ENCODE results near the gene ANTXR1. TPM values are rescaled to one million over a fixed set of nuclear protein-coding genes. Genes with fewer than 3 reads are reported as not detected.

Gene ANTXR1
- total RNA-seq, 4 donors from 2014 or later, result 63.0 to 134 (median 113) TPM

GRCh38 chr2:69050802-69051201, 37.8 kb downstream of the ANTXR1 start:
- Histone ChIP-seq H3K4me1 (peaks cover 0 to 7% of the 10 kb centered on the region in 2 donors), H3K9me3 (no peaks in the 10 kb centered on the region), H3K27ac (no peak overlapping the region), H3K36me3 (no peaks in the 10 kb centered on the region), H3K4me3 (no peak overlapping the region), H3K27me3 (no peaks in the 10 kb centered on the region)
- TF ChIP-seq, protein P1, sequence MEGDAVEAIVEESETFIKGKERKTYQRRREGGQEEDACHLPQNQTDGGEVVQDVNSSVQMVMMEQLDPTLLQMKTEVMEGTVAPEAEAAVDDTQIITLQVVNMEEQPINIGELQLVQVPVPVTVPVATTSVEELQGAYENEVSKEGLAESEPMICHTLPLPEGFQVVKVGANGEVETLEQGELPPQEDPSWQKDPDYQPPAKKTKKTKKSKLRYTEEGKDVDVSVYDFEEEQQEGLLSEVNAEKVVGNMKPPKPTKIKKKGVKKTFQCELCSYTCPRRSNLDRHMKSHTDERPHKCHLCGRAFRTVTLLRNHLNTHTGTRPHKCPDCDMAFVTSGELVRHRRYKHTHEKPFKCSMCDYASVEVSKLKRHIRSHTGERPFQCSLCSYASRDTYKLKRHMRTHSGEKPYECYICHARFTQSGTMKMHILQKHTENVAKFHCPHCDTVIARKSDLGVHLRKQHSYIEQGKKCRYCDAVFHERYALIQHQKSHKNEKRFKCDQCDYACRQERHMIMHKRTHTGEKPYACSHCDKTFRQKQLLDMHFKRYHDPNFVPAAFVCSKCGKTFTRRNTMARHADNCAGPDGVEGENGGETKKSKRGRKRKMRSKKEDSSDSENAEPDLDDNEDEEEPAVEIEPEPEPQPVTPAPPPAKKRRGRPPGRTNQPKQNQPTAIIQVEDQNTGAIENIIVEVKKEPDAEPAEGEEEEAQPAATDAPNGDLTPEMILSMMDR (IDR thresholded peaks at IDR 0.05), result no peak
- TF ChIP-seq POLR2A (IDR thresholded peaks at IDR 0.05), result no peak
- intact Hi-C loops (cut with DNase I; ENCODE audit: low total_unique reads), result no loop called here
- no peak for DNase-seq

- H3K4me1 ChIP-seq, result peaks cover 0 to 7% of the 10 kb centered on the region in 2 donors
- no peak for TF ChIP-seq POLR2A (IDR thresholded peaks at IDR 0.05)
- TF ChIP-seq, protein P1 (IDR thresholded peaks at IDR 0.05), result no peak
These were observed 40.5 kb downstream of the ANTXR1 start for GRCh38 chr2:69053416-69053965.

GRCh38 chr2:69054431-69054830, 41.5 kb downstream of the ANTXR1 start:
- intact Hi-C loops (cut with DNase I; ENCODE audit: low total_unique reads), result no loop called here
- Histone ChIP-seq H3K27ac (no peak overlapping the region), H3K4me1 (peaks cover 0 to 7% of the 10 kb centered on the region in 2 donors)

More at GRCh38 chr2:69053416-69053965, 40.5 kb downstream of the ANTXR1 start:
- no peaks in the 10 kb centered on the region for H3K36me3 ChIP-seq
- DNase-seq, result no peak
- H3K4me3 ChIP-seq, result no peak overlapping the region
- intact Hi-C loops (cut with DNase I; ENCODE audit: low total_unique reads), result no loop called here
- no peaks in the 10 kb centered on the region for H3K27me3 ChIP-seq
- no peaks in the 10 kb centered on the region for H3K9me3 ChIP-seq
- peak overlapping the region in 1 of 2 donors; percentile 16 for H3K27ac ChIP-seq

GRCh38 chr2:69055688-69056470, 42.9 kb downstream of the ANTXR1 start:
- no peaks in the 10 kb centered on the region for H3K36me3 ChIP-seq
- H3K4me1 ChIP-seq, result peaks cover 0 to 7% of the 10 kb centered on the region in 2 donors
- no peak overlapping the region for H3K4me3 ChIP-seq
- no peak overlapping the region for H3K27ac ChIP-seq
- no peaks in the 10 kb centered on the region for H3K27me3 ChIP-seq
- no peak for DNase-seq
- intact Hi-C loops (cut with DNase I; ENCODE audit: low total_unique reads), result no loop called here
- TF ChIP-seq POLR2A (IDR thresholded peaks at IDR 0.05), result no peak
- TF ChIP-seq, protein P1 (IDR thresholded peaks at IDR 0.05), result no peak
- H3K9me3 ChIP-seq, result no peaks in the 10 kb centered on the region

More at GRCh38 chr2:69054431-69054830, 41.5 kb downstream of the ANTXR1 start:
- H3K36me3 ChIP-seq, result no peaks in the 10 kb centered on the region
- no peak for DNase-seq
- no peaks in the 10 kb centered on the region for H3K9me3 ChIP-seq
- TF ChIP-seq POLR2A (IDR thresholded peaks at IDR 0.05), result no peak
- TF ChIP-seq, protein P1 (IDR thresholded peaks at IDR 0.05), result no peak
- H3K27me3 ChIP-seq, result no peaks in the 10 kb centered on the region
- H3K4me3 ChIP-seq, result no peak overlapping the region

DNA sequence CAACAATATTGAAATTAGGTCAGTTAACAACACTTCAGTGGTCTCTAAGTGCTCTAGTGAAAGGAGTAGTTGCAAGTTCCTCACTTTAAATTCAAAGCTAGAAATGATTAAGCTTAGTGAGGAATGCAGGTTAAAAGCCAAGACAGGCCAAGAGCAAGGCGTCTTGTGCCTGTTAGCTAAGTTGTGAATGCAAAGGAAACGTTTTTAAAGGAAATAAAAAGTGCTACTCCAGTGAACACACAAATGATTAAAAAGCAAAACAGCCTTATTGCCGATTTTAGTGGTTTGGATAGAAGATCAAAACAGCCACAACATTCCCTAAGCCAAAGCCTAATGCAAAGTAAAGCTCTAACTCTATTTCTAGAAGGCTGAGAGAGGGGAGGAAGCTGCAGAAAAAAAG, 44.7 kb downstream of the ANTXR1 start:
- Histone ChIP-seq H3K27ac (peak overlapping the region in 1 of 2 donors; percentile 31), H3K4me3 (no peak overlapping the region), H3K9me3 (no peaks in the 10 kb centered on the region), H3K4me1 (peaks cover 0 to 7% of the 10 kb centered on the region in 2 donors), H3K27me3 (no peaks in the 10 kb centered on the region), H3K36me3 (no peaks in the 10 kb centered on the region)
- intact Hi-C loops (cut with DNase I; ENCODE audit: low total_unique reads), result no loop called here
- TF ChIP-seq POLR2A (IDR thresholded peaks at IDR 0.05), result no peak
- TF ChIP-seq, protein P1 (IDR thresholded peaks at IDR 0.05), result no peak
- DNase-seq, result no peak

Measured in uterus (tissue), 4 donors.